Esophagus squamous epithelium (tissue), 5 donors: ENCODE measurements around the gene KLHDC8A. TPM values are rescaled to one million over a fixed set of nuclear protein-coding genes. Genes with fewer than 3 reads are reported as not detected.
"Not testable (repeated sequence)": the region's sequence is repeated elsewhere in the genome, so short reads cannot be mapped to it uniquely, and the experiment has no call there.

Source experiments
- DNase-seq: peaks from one replicate; lab custom pipeline; 2025; lab: John Stamatoyannopoulos, UW
- H3K27ac ChIP-seq, 4 donors: fragments of 200-600 bp; sonication (generic); one replicate each; pipeline ENCODE4 v1.5.1; 2016 to 2019; ENCODE audit warnings: mild to moderate bottlenecking in 1 of 4
- H3K27me3 ChIP-seq, 4 donors: fragments of 200-600 bp; sonication (generic); 1 replicate in 3 of 4; 2 replicates in 1 of 4; pipeline versions ENCODE4 v1.5.1 to v1.6.0; 2017 to 2021; ENCODE audit warnings: antibody characterized with exemption in 1 of 4
- H3K36me3 ChIP-seq, 3 donors: fragments of 200-600 bp; sonication (generic); one replicate each; pipeline ENCODE4 v1.5.1; 2016 to 2019
- H3K4me1 ChIP-seq, 3 donors: fragments of 200-600 bp; sonication (generic); one replicate each; pipeline ENCODE4 v1.5.1; 2017 to 2019
- H3K4me3 ChIP-seq, 4 donors: fragments of 200-600 bp; sonication (generic); 1 replicate in 3 of 4; 2 replicates in 1 of 4; pipeline ENCODE4 v1.5.1; 2016 to 2019; ENCODE audit warnings: mild to moderate bottlenecking in 2 of 4, moderate library complexity in 1 of 4
- H3K9me3 ChIP-seq, 3 donors: fragments of 200-600 bp; sonication (generic); one replicate each; pipeline ENCODE4 v1.5.1; 2016 to 2019
- CTCF ChIP-seq, 6 experiments: fragments of 450-650 bp in 4 of 6; fragments of 200-600 bp in 2 of 6; sonication (generic) in 2 of 6; IDR thresholded peaks; one replicate each; pipeline ENCODE4 v1.5.1; 2016 to 2019; ENCODE audit warnings: antibody characterized with exemption in 6 of 6, mild to moderate bottlenecking in 4 of 6, moderate library complexity in 4 of 6
- POLR2A ChIP-seq, 4 donors: fragments of 450-650 bp; IDR thresholded peaks; one replicate each; pipeline ENCODE4 v1.6.1; 2017; ENCODE audit warnings: antibody characterized with exemption in 4 of 4, mild to moderate bottlenecking in 4 of 4, moderate library complexity in 3 of 4
- WGBS, 2 donors: methylation state at CpG; one replicate each; pipeline ENCODE4 v1.1.5; 2018; 5-methylcytosine and 5-hydroxymethylcytosine counted together
- intact Hi-C: fragments of 100-400 bp; cut with DNase I; formaldehyde crosslinking; loops from one replicate; pipeline ENCODE4 v1.15.0; 2022
- total RNA-seq, 4 donors: library from RNA; depleted of rRNA; stranded (reverse); fragments of >200 nt; gene quantifications; one replicate each; pipeline ENCODE4 v1.1.0, GENCODE V29; 2016
- donor health status: DM: yes; HTN: yes; CAD: no.

Gene KLHDC8A
- total RNA-seq, 4 donors from 2014 or later: 0.97 to 4.4 (median 2.1) TPM

- intact Hi-C loops: no loop called here
- TF ChIP-seq CTCF (IDR thresholded peaks at IDR 0.05) (no peak), POLR2A (IDR thresholded peaks at IDR 0.05) (no peak)
- no peak for DNase-seq
- Histone ChIP-seq H3K4me1 (peaks cover 5 to 50% (median 25%) of the 10 kb centered on the region in 3 donors), H3K27ac (peak overlapping the region in 2 of 4 donors; percentile 16 to 36), H3K9me3 (no peaks in the 10 kb centered on the region), H3K4me3 (no peak overlapping the region), H3K36me3 (peaks cover 3 to 22% (median 7%) of the 10 kb centered on the region in 3 donors), H3K27me3 (no peaks in the 10 kb centered on the region)
- 48 to 55% methylated on average over 4 to 7 of the region's 9 CpGs for WGBS, 2 donors
Observed at GRCh38 chr1:205298191-205298994, 58.3 kb downstream of the KLHDC8A start.

GRCh38 chr1:205297546-205298177 lies 59.1 kb downstream of the KLHDC8A start:
- H3K9me3 ChIP-seq, H3K4me3 ChIP-seq, H3K27me3 ChIP-seq, intact Hi-C loops, DNase-seq: not testable (repeated sequence)
- Histone ChIP-seq H3K27ac (peak overlapping the region in 1 of 4 donors; percentile 60), H3K4me1 (peaks cover 5 to 57% (median 25%) of the 10 kb centered on the region in 3 donors), H3K36me3 (peaks cover 0 to 15% (median 0%) of the 10 kb centered on the region in 3 donors)
- 78 to 100% methylated on average over 4 to 5 of the region's 5 CpGs for WGBS, 2 donors

GRCh38 chr1:205296154-205296553 lies 60.6 kb downstream of the KLHDC8A start:
- Histone ChIP-seq H3K9me3 (no peaks in the 10 kb centered on the region), H3K27me3 (no peaks in the 10 kb centered on the region), H3K4me3 (no peak overlapping the region), H3K4me1 (peaks cover 3 to 52% (median 18%) of the 10 kb centered on the region in 3 donors), H3K27ac (peak overlapping the region in 2 of 4 donors; percentile 31 to 60), H3K36me3 (no peaks in the 10 kb centered on the region)
- intact Hi-C loops: no loop called here
- no peak for DNase-seq
- no peak for TF ChIP-seq POLR2A (IDR thresholded peaks at IDR 0.05)
- no peak for TF ChIP-seq CTCF (IDR thresholded peaks at IDR 0.05)
- 44 to 55% methylated on average over 2 of the region's 2 CpGs for WGBS, 2 donors

- no peaks in the 10 kb centered on the region for H3K27me3 ChIP-seq
- DNase-seq: no peak
- intact Hi-C loops: no loop called here
- no peaks in the 10 kb centered on the region for H3K36me3 ChIP-seq
- H3K27ac ChIP-seq: peak overlapping the region in 3 of 4 donors; percentile 39 to 76 (median 48)
- no peaks in the 10 kb centered on the region for H3K9me3 ChIP-seq
- TF ChIP-seq CTCF (IDR thresholded peaks at IDR 0.05): no peak
- no peak for TF ChIP-seq POLR2A (IDR thresholded peaks at IDR 0.05)
- WGBS, 2 donors: 74 to 77% methylated on average over 4 to 5 of the region's 5 CpGs
- H3K4me3 ChIP-seq: no peak overlapping the region
- peaks cover 0 to 49% (median 14%) of the 10 kb centered on the region in 3 donors for H3K4me1 ChIP-seq
Observed at GRCh38 chr1:205294934-205295333, 61.8 kb downstream of the KLHDC8A start.

GRCh38 chr1:205294175-205294917 lies 62.4 kb downstream of the KLHDC8A start:
- no peak overlapping the region for H3K4me3 ChIP-seq
- H3K9me3 ChIP-seq: no peaks in the 10 kb centered on the region
- peak overlapping the region; percentile 16 to 76 (median 62) for H3K27ac ChIP-seq
- 40 to 43% methylated on average over 4 to 6 of the region's 6 CpGs for WGBS, 2 donors
- peaks cover 0 to 49% (median 14%) of the 10 kb centered on the region in 3 donors for H3K4me1 ChIP-seq
- intact Hi-C loops: no loop called here
- TF ChIP-seq POLR2A (IDR thresholded peaks at IDR 0.05) (no peak), CTCF (IDR thresholded peaks at IDR 0.05) (no peak)
- no peak for DNase-seq
- H3K36me3 ChIP-seq: no peaks in the 10 kb centered on the region
- no peaks in the 10 kb centered on the region for H3K27me3 ChIP-seq
